Left ventricle myocardium superior (tissue), 1 donor: ENCODE data around the gene BATF3. TPM values are rescaled to one million over a fixed set of nuclear protein-coding genes. Genes with fewer than 3 reads are reported as not detected.
"Not testable (repeated sequence)": the region's sequence is repeated elsewhere in the genome, so short reads cannot be mapped to it uniquely, and the experiment has no call there.

Experiments used
- ATAC-seq: fragments of 200-7000 bp; cut with Tn5 transposase; one replicate; pipeline ENCODE4 v1.9.1; 2020; ENCODE audit warnings: mild to moderate bottlenecking, moderate library complexity
- DNase-seq: peaks from one replicate; pipeline ENCODE4 v3.0.0-alpha.2; 2020
- intact Hi-C: fragments of 100-400 bp; cut with micrococcal nuclease; formaldehyde crosslinking; loops from one replicate; pipeline ENCODE4 v1.11.0; 2022
- total RNA-seq: library from RNA; stranded (reverse); fragmentation: NEBNext Ultra II Directional; extraction: Animal tissue kit (Norgen Biotek cat#: 25700); gene quantifications from one replicate; pipeline ENCODE4 v1.2.1, GENCODE V29; 2021
- donor health status: DM: no; HTN: yes; CAD: no; lungs with severe emphysema.

Gene BATF3
- total RNA-seq, 1 donor from 2014 or later = 1.6 TPM

DNA sequence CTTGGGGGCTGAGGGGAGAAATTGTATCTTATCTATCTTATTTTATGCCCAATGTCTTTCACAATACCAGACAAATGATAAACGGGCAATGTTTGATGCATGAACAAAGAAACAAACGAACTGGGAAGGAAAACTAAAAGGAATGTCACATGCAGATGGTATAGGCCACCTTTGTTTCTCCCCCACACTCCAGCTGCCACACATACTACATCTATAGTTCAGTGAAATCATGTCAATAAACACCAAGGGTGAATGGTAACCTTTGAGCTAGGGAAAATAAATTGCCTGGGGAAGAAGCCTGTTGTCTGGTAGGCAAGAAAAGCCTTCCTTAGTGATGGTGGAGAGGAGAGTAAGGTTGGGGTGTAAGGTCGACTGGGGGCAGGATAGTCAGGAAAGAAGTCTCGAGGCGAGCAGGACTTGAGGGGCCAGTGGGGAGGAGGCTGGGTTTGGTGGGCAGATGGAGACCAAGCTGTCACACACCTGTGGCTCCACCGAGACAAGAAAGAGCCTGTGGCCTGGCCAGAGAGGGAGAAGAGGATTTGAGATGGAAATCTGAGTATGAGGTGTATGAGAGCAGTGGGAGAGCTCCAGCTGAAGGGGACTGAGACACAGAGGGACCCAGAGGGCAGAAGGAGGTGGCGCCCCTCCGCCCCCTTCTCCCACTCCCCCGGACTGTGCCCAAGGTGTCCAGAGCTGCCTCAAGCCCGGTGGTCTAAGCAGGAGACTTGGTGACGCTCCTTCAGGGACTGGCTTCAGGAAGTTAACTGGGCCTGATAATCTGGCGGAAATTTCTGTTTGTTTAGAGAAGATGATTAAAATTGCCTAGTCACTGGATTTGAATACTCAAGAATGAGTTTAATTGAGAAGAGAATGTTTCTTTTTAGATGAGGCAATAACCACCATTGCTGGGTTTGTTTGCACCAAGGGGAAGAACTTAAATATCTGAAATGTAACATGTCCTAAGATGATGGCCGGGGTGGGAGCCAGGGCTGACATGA lies 53.8 kb downstream of the BATF3 start:
- no peak for DNase-seq
- intact Hi-C loops = no loop called here
- no peak for ATAC-seq

DNA sequence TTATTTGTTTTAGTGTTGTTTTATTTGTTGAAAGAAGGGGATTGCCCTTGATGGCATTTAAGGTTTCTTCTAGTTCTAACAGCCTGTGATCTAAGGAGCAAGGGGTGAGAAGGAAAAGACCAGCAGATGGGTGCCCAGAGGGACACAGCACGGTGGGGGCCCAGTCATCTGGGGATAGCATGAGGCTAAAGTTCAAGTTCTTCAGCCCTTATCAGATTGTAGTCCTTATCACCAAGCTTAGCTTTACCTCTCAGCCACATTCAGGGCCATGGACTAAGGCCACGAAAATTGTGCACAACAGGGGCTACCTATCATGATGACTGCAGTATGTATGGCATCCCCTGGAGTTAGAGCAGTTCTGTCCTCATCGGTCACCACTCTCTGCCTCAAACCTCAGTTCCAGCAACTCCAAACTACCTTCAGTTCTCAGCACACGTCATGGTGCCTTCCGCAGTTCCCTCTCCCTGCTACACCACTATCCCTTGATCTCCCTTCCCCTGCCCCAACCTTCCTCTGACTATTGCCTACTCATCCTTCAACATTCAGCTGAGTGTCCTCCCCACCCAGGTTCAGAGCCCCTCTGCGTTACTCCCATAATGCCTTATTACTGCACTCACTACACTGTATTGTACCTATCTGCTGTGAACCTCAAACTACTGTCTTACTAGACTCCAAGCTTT lies 54.6 kb downstream of the BATF3 start:
- ATAC-seq (no peak), DNase-seq (no peak)
- intact Hi-C loops = no loop called here

DNA sequence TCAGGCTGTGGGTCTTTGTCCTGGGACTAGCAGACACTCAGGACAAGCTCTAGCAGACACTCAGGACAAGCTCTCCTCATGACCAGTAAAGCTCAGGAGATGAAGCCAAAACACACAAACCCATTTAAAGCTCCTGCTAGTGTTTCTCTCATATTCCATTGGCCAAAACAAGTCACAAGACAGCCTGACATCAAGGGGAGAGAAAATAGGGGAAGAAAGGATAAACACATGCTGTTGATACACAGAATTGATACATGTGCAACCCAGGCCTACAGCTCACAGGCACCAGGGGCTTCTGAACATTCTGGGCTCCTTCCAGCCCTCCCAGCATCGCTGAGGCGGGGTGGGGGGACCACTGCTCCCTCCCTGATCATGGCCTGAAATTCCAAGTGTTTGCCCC lies 55.8 kb downstream of the BATF3 start:
- intact Hi-C loops = no loop called here
- ATAC-seq (no peak), DNase-seq (no peak)

DNA sequence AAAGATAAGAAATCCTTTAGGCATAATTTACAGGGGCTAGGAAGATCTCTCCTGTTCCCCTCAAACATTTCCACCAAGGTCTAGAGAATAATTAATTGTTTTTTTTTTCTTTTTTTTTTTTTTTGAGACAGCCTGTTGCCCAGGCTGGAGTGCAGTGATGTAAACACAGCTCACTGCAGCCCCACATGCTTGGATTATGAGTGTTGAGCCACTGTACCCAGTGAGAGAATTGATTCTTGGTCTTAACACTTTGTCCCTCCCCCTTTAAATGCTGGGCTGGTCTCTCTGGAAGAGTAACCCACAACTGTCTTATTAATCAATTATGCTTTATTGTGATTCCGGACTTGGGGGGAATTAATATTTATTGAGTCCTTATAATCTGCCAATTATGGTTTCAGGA lies 57.7 kb downstream of the BATF3 start:
- intact Hi-C loops = no loop called here
- ATAC-seq = no peak
- DNase-seq = no peak

DNA sequence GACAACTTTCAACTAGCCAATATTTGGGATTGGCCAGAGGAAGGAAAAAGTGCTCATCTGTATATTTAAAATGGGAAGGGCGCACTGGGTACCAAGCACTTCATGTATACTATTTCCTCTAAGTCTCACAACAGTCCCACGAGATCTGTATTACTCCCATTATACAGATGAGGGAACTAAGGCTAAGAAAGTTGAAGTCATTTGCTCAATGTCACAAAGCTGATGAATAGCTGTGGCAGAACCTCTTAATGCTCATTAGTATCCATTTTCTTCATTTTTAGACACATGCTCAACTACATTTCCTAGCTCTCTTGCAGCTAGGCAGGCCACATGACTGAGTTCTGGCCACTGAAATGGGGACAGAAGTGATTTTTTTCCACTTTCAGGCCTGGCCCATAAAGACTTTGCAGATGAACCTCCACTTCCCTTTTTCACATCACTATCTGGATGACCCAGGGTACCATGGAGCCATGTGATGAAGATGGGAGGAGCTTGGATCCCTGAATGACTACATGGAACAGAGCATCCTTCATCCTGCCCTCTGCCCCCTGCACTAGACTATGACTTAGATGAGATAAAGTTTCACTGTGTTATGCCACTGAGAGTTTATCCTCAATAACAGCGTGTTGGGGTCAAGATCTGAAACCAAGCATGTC lies 59.3 kb downstream of the BATF3 start:
- ATAC-seq (no peak), DNase-seq (no peak)
- intact Hi-C loops = no loop called here

DNA sequence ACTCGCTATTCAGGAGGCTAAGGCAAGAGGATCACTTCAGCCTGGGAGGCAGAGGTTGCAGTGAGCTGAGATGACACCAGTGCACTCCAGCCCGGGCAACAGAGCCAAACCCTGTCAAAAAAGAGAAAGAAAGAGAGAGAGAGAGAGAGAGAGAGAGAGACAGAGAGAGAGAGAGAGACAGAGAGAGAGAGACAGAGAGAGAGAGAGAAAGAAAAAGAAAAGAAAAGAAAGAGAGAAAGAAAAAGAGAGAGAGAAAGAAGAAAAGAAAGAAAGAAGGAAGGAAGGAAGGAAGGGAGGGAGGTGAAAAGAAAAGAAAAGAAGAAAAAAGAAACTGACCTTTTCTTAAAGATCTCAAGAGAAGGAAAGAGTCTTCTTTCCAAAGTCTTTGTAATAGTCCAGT lies 60.1 kb downstream of the BATF3 start:
- DNase-seq, ATAC-seq, intact Hi-C loops: not testable (repeated sequence)

DNA sequence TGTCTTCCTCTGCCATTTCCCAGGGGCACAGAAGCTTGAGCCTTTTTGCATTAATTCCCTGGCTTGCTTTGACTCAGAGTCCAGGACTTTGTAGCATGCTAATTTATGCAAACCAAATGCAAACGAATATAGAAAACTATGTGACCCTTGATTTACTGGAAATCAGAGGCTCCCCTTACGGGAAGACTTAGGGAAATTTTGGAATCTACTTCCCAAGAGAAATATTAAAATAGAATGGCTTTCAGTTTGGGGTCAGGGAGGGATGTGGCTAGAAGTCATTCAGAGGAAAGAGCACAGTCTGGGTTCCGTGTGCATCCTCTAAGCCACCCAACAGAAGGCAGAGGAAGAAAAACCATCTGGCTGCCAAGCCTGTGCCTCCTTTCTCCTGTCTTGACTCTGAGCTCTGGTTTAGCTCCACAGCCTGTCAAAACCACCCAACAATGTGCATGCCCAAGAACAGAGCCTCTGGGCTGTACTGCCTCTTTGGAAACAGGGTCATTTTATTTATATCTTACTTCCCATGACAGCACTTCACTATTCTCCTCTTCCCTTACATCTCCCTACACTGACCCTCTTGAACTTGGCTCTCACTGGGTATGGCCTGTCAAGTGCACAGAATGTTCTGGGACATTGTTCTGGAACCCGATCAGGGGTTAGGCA lies 61.0 kb downstream of the BATF3 start:
- ATAC-seq (peak; percentile 89), DNase-seq (peak; percentile 37)
- intact Hi-C loops = no loop called here

DNA sequence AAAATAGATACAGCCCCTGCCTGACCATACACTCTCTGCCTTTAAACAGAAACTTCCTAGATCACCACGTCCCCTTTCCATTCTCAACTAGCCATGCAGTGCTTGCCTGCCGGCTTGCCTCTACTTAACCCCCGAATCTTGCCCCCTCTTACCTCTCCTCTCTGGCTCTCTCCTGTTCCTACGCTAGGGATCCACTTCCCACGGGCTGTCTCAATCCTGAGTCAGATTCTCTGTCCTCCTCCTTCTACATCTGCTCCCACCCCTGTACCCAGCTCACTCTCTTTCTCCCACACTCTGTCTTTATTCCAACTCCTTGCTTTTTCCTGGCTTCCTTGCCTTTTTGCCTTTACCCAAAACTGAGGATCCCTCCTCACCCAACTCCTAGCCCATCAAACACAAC lies 61.7 kb downstream of the BATF3 start:
- ATAC-seq (peak; percentile 5), DNase-seq (no peak)
- intact Hi-C loops = no loop called here

Other genes with a start within 250 kb of the BATF3 start
- 14.6 TPM for gene ATF3, start 91.1 kb downstream of the BATF3 start, total RNA-seq
- gene NSL1, start 91.9 kb upstream of the BATF3 start, total RNA-seq = 25.5 TPM
- 21.3 TPM for gene TATDN3, start 92.1 kb upstream of the BATF3 start, total RNA-seq
- not detected for gene SPATA45, start 147.8 kb upstream of the BATF3 start, total RNA-seq
- gene FLVCR1, start 158.4 kb upstream of the BATF3 start, total RNA-seq = 2.0 TPM